Stimulated activated CD4-positive, alpha-beta T cell treated with anti-CD3 and anti-CD28 coated beads, TNF-alpha, amount 100 ng/mL, for 4 hours (primary cell): ENCODE results near the gene FAM221B.

Source experiments
- DNase-seq, 3 experiments: peaks; one replicate each; pipeline ENCODE4 v3.0.0-alpha.2; 2020; ENCODE audit warnings: low read depth in 3 of 3

Gene FAM221B

DNA sequence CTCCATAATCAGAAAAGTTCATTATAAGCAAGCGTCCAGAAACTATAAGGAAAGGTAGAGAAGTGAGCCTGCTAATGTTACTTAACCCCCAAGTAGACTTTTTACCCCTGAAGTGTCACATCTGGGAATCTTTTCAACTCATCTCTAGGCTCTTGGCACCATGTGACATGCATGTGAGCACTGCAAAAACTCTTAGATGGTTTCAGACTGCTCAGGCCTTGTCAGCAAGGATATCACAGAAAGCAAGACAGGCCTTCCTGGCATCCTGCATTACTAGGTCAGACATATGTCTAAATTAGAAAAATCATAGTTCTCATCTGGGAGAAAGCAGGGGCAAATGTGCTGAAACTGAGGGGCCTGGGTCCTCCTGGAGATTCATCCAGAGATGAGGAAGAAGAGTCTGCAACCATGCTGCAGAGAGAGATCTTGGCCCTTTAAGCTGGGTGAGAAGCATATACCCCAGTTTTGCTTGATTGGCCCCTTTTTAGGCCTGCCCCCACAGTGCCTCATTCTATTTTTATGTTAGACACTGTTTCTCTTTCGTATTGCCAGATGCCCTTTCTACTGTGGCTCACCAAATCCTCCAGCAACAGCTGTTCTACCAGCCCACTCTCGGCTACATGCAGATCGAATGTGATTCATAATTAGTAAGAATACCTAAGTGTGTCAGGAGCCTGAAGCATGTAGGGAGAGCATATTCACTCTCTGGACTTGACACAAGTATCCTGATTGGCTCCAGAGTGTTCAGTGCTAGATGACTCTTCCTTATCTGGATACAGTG lies 19.4 kb upstream of the FAM221B start:
- DNase-seq, result no peak

DNA sequence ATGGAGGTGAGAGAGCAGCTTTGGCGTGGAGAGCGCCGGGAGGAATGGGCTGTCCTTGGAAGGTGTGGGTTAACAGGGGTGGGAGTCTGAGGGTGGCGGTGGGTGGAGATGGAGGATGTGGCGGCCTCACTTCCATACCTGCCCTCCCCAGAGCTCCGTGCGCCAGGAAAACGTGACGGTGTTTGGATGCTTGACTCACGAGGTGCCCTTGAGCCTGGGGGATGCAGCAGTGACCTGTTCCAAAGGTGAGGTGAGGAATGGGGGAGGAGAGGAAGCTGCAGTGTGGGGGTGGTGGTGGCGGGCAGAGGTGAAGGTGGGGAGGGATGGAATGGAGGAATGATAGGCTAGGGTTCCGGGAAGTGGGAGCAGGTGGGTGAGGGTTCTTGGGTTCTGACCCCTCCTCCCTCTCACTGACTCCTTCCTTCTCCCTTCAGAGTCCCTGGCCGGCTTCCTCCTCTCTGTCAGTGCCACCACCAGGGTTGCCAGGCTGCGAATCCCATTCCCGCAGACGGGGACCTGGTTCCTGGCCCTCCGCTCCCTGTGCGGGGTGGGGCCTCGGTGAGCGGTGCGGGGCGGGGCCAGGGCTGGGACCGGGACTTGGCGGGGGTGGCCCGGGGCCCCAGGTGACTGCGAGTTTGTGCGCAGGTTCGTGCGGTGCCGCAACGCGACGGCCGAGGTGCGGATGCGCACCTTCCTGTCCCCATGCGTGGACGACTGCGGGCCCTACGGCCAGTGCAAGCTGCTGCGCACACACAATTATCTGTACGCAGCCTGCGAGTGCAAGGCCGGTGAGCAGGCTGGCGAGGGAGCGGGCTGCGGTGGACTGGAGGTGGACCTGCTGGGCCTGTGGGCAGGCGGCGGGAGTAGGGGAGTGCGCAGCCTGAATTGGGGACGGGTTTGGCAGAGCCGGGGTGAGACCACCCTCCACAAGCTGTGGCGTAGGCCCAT lies 17.6 kb upstream of the FAM221B start:
- DNase-seq, result no peak

DNA sequence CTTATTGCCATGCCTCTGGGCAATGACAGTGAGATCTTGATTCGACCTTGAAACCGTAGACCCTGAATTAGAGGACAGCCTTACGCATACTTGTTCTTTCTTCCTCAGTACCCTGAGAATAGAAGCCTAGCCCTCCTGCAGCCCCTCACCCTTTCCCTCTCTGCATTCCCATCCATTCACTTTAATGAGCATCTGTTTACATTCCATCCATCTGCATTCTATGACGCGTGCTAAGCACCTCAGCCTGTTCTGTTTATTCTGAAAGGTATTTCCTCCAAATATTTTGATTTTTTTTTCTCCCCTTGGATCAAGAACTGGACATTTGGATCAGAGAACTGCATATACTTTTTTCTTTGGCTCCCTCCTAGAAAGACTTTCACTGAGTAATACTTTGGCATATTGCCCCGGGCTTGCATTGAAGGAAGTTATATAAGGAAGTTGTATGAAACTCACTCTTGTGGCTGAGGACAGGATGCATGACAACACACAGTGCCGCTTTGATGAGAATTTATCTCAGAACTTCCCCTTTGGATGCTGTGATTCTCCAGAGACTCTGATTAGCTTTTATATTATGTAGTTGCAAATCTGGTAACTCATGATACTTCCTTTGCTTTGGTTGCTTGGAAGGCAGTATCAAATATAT lies 16.2 kb upstream of the FAM221B start:
- no peak for DNase-seq

DNA sequence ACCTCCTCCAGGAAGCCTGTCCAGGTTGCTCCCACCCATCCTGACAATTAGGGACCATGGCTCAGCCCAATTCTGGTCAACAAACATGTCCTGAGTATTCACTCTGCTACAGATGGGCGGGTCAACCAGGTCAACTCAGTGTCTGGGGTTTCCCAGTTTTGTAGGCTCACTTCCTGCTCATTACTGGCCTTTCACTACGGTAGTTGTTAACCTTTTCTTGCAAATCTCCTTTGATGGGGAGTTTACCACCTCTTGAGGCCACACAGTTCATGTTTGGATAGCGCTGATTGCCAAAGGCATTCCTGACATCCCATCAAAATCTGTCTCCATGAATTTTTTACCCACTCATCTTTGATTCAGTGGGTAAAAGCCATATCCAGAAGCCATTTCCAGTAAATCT lies 14.3 kb upstream of the FAM221B start:
- DNase-seq, result no peak

DNA sequence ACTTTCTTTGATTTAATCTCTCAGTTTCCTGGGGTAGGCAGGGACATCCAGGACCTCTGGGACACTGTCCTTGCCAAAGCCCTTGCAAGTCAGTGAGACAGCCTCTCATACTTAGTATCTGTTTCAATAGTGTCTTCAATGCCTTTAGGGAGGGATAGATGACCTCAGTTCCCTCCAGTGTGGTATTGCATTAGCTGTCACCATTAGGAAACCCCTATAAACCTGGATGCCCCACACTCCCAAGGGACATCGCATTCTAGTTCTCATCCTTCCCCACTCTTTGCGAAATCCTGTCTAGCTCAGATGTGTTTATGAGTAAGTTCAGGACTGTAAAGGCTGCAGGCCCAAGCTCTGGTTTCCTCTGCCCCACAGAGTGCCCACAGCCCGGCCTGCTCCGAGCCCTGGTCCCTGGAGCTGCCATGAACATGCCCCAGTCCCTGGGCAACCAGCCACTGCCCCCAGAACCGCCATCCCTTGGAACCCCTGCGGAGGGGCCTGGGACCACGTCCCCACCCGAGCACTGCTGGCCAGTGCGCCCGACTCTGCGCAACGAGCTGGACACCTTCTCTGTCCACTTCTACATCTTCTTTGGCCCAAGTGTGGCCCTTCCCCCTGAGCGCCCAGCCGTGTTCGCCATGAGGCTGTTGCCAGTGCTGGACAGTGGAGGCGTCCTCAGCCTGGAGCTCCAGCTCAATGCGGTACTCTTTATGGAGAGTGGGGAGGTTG lies 13.7 kb upstream of the FAM221B start:
- DNase-seq, result no peak

DNA sequence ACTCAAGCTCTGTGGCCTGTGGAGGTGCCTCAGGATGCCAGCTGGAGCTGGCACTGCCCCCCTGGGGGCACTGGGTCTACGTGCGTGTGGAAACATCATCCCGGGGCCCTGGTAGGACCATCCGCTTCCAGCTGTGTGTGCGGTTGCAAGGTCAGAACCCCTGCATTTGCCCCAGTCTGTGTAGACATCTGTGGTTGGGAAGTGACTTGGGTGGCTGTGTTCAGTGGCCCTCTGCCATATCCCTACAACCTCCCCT lies 13.0 kb upstream of the FAM221B start:
- DNase-seq, result no peak

DNA sequence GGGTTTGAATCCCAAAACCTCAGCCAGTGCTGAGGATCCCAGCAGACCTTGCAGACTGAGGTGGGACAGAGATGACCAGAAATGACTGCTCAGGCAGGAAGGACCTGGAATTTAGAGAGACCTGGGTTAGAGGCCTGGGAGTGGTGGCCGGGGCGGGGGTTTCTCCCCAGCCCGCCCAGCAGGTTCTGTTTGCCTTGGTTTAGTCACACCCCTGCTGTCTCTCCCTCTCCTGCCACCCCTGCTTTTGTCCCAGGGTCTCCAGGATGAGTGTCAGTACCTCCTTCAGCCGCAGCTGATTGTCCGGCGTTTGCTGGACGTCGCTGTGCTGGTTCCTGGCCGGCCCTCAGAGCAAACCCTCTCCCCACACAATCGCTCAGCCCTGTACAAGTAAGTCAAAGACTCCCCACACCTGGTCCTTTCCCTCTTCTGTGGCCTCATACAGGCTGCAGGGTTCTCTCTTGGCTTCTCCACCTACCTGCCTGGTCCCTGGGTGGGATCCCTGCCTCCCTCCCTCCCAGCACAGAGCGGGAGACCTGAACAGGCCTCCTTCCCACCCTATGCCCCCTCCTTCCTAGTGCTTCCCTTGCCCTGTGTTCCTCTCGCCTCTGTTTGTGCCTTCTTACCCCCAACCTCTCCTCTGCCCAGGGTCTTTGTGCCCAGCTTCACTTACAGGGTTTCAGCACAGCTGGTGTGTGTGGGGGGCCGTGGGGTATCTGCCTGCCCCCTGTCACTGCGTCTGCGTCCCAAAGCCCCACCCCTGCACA lies 12.5 kb upstream of the FAM221B start:
- DNase-seq, result no peak

DNA sequence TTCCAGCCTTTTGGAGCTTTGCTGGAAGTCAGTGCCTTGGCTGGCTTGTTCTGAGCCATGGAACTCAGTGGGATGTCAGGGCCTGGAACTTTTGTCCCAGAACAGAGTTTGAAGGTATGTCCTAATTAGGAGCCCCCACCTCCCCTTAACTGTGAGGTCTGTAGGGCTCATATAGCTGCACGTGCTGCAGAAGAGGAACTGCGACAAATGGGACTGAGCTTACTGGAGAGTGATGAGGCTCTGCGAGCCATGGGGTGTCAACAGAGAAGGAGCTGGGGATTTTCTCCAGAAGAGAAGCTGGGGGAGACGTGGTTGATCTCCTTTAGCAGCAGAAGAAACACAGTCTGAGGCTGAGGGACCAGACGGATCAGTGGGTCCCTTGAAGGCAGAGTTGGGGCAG lies 11.4 kb upstream of the FAM221B start:
- no peak for DNase-seq

DNA sequence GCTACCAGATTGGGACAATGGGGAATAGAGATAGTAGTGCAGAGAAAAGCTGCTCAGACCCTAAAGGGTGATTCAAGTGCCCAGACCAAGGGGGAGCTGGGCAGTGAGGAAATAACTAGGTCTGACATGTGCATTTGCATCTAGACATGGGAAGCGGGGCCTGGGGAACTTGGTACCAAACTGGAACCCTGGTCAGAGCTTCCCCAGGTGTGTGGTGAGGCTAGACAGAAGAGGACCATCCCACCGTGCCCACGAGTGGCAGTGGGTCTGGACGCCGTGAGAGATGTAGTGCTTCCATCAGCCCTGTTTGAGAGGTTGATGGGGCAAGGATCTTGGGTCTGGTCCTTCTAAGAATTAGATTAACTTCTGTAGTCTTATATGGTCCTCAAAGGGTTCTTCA lies 8.1 kb upstream of the FAM221B start:
- no peak for DNase-seq

DNA sequence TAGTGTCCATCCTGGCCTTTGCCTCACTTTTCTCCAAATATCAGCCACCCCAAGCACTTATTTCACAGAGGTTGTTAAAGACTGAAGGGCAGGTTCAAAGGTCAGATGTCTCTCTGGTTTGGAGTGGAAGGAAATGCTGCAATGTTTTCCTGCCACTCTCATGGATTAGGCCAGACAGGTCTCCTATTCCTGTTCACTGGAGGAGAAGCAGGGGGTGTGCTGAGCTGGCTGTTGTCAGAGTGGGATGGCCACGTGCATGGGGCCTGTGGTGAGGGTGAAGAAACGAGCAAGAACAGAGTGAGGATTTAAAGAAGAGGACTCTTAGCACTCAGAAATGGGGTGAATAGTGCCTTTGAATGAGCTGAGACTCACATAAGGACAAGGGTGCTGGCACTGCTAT lies 7.2 kb upstream of the FAM221B start:
- no peak for DNase-seq

DNA sequence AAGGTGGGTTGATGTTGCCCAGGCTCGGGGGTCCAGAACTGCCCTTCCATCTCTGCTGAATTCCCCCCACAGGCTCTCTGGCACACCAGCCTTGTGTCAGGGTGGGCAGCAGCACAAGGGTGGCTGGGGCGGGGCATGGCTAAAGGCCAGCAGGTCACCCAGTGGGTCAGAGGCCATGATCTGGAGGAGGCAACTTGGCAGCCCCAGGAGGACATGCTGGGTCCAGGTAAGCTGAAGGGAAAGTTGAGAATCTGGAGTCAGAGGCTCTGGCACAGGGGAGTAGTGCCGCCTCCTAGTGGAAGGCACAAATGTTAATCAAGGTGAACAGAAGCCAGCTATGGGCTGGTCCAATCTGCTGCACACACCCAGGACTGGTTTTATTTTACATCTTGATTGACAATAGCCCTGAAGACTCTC lies 6.7 kb upstream of the FAM221B start:
- no peak for DNase-seq

DNA sequence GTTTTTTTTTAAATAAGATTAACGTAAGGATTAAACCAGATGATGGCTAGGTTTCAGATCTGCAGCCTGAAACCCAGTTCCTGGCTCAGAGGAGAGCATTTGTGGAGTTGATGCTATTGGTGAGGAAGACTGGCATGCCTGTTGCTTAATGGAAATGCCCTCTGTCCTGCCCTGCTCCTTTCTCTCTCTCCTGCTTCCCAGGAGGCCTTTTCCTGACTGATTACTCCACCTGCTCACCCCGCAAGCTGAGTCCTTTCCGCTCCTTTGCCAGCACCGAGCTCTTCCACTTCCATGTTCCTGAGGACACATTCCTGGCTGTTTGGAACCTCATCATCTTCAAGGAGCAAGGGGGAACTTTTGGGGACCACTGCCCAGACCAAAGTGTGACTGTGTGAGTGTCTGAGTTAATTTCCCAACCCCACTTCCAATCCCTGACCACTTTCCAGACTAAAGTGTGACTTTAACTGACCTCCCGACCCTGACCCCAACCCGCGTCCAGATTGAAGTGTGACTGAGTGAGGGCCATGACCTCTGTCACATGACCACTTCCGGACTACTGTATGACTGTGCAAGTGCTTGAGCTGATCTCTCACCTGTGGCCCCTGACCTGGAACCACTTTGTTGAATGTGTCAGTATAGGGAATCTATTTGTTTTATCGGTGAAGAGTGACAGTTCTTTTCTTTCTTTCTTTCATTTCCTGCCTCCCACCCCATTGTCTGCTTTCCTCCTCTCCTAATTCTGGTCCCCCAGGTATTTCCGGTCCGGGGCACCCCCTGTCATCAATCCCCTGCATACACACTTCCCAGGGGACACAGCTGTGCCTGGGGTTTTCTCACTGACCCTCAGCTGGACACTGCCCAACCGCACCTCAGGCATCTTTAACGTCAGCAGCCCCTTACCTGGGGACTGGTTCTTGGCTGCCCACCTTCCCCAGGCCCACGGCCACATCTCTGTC lies 6.0 kb upstream of the FAM221B start:
- DNase-seq, result no peak

DNA sequence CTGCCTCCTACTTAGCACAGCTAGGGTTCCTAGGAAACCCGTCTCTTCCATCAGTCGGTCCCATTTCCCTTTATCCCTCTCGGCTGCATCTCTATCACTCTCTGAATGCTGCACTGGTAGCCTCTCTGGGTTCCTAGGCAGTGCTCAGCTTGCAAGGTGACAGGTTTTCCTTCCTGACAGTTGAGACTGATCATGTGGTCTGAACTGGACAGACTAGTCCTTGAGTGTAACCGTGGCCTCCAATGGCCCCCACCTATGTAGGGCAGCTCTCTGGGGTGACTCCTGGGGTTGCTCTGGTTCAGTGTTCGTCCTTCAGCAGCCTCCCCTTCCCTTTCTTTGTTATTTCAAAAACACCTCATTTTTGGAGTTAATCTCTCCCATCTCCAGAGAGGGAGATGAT lies 4.3 kb upstream of the FAM221B start:
- DNase-seq, result no peak

DNA sequence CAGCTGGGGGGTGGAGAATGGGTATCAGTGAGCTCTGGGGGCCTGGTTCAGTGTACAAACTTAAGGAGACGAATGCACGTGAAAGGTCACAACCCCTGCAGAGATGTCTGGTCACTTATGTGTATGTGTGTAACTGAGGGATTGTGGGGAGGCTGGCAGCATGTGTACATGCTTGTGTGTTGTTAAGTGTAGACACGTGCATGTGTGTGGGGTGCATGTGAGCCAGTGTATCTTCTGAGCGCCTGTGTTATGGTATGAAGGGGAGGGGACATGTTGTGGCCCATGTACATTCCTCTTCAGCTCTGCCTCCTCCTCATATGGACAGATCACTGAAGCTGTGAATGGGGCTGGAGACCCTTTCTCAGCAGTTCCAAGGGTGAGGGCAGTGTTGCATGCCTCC lies 2.5 kb upstream of the FAM221B start:
- no peak for DNase-seq

DNA sequence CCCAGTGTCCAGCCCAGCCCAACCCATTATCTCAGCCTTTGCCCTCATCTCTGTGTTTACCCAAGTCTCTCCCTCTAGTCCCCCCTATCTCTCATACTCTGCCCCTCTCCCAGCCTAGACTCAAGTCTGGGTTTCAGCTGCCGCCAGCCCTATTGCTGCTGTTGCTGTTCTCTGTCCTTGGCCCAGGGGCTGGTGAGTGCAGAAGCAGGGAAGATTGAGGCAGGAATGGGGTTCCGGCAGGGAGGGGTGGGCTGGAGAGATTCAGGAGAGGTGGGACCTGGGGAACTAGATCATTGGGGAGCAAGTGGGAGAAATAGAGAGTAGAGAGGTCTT lies 1.2 kb upstream of the FAM221B start:
- DNase-seq, result no peak

DNA sequence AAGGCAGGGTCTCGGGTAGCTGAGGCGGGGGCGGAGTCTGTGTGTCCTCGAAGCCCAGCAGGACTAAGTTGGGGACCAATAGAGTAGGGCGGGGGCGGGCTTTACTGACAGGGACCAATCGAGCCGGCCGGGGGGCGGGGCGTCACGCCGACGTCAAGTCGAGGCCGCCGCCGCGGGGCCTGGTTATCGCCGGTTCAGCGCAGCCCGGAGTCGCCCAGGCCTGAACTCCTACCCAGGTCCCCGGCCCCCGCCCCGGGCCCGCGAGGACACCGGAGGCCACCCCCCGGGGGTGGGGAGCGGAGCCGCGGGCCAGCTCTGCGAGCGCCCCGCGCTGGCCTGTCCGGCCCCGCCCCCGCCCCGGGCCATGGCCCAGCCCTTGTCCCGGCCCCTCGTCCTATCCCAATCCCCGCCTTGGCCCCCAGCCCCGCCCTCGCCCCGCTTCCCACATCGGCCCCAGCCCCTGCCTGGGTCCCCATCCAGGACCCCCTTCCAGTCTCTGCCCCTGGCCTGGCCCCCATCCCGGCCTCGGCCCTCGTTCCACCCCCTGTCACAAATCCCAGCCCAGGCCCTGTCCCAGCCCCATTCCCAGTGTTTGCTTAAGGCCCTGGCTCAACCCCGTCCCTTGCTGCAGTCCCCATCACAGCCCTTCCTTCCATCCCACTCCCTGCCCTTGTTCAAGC lies 692 bp upstream of the FAM221B start, which contains the start of gene TMEM8B:
TMEM8B (plus strand) TSS at position 145 of the 680 bp plus-strand sequence; CDS start at position 365, 220 bp downstream.
- DNase-seq, result peak; percentile 89 to 94 (median 92)

DNA sequence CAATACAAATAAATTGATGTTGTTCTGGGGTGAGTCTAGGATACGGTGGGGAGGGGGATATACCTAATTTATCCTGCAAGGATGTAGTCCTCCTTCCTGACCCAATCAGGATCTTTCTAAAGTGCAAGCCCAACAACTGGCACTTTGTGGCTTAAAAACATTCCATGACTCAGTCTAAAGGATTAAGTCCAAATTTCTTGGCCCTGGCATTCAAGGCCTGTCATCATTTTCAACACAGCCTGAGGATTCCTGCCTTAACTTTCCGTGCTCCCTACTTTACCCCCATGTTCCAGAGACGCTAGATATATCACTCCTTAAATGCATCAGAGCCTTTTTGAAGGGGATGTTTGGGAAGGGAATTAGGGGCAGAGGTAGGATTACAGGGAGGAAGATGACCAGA lies 1.0 kb downstream of the FAM221B start:
- DNase-seq, result no peak

DNA sequence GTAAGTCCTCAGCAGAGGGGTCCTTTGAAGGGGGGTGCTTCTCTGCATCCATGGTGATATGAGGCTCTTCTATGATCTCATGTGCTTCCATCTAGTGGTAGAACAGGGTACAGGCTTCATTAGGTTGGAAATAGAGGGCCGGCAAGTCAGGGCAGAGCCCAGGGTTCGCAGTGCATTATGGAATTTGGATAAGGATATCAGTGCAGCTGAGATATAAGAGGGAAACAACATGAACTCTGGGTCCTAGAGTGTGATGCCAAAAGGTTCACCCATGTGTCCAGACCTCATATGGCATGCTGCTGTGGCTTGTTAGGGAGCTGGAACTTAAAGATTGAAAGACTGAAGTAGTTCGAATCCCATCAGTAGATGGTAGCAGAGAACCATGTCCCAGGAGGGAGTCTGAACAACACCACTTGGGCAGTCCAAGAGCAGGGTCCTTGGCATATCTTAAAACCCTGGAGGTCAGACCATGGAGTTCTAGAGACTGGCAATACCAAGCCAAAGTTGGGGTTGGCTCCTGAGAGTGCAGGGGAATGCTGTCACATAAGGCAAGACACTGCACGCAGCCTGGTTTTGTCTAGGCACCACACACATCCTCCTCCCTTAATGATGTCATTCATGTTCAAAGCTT lies 2.3 kb downstream of the FAM221B start:
- DNase-seq, result no peak

DNA sequence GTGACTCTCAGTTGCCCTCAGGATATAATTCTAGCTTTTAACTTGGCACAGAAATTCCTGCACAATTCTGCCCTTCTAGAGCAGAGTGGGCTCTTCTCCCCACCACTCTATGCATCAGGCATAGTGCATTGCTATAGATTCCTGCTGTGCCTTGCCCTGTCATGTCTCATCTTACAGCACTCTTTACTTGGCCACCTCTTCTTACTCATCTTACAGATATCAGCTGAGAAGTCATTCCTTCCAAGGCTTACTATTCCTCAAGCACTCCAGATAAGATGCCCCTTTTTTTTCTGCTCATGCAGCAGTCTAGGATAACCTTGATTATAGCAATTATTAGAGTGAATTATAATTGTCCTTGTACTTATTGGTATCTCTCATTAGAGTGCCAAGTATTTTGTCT lies 5.6 kb downstream of the FAM221B start:
- no peak for DNase-seq
